Raji (cell line): Measurements from ENCODE around the gene NDFIP1.

Source experiments
- POLR2A ChIP-seq: IDR thresholded peaks from 2 replicates; pipeline ENCODE4 v1.6.1; 2011; ENCODE audit warnings: low read depth, low read length, control low read depth; ENCODE audit not compliant: insufficient read depth

Gene NDFIP1

GRCh38 chr5:142082182-142082781, 26.3 kb upstream of the NDFIP1 start:
- TF ChIP-seq POLR2A: no peak

GRCh38 chr5:142086229-142086628, 22.4 kb upstream of the NDFIP1 start:
- TF ChIP-seq POLR2A: no peak

- no peak for TF ChIP-seq POLR2A
These were observed 21.9 kb upstream of the NDFIP1 start for GRCh38 chr5:142086679-142087078.

- no peak for TF ChIP-seq POLR2A
These were observed 20.5 kb upstream of the NDFIP1 start for GRCh38 chr5:142087920-142088679.

- TF ChIP-seq POLR2A: no peak
These were observed 17.6 kb upstream of the NDFIP1 start for GRCh38 chr5:142091012-142091411.

- no peak for TF ChIP-seq POLR2A
These were observed 16.7 kb upstream of the NDFIP1 start for GRCh38 chr5:142091922-142092321.

- TF ChIP-seq POLR2A: no peak
These were observed 13.5 kb upstream of the NDFIP1 start for GRCh38 chr5:142095035-142095434.

- TF ChIP-seq POLR2A: no peak
These were observed 12.8 kb upstream of the NDFIP1 start for GRCh38 chr5:142095651-142096330.

GRCh38 chr5:142096382-142096781, 12.2 kb upstream of the NDFIP1 start:
- TF ChIP-seq POLR2A: no peak

- TF ChIP-seq POLR2A: no peak
These were observed 10.9 kb upstream of the NDFIP1 start for GRCh38 chr5:142097681-142098080.

- no peak for TF ChIP-seq POLR2A
These were observed 10.3 kb upstream of the NDFIP1 start for GRCh38 chr5:142098275-142098674.

- TF ChIP-seq POLR2A: no peak
These were observed 9.6 kb upstream of the NDFIP1 start for GRCh38 chr5:142098931-142099330.

- TF ChIP-seq POLR2A: no peak
These were observed 8.3 kb upstream of the NDFIP1 start for GRCh38 chr5:142100307-142100706.

- no peak for TF ChIP-seq POLR2A
These were observed 5.4 kb upstream of the NDFIP1 start for GRCh38 chr5:142102980-142103740.

GRCh38 chr5:142104491-142104890, 4.1 kb upstream of the NDFIP1 start:
- TF ChIP-seq POLR2A: no peak
